A673 (cell line): Measurements from ENCODE around the gene GPX3. TPM values are rescaled to one million over a fixed set of nuclear protein-coding genes. Genes with fewer than 3 reads are reported as not detected.

Experiments
- BruUV-seq: library from RNA; stranded (reverse); fragments of 400-500 nt; replicated peaks from 2 replicates; lab custom pipeline; 2021; lab: Mats Ljungman, UMichigan
- CTCF ChIA-PET: fragments of 300-600 bp; sonication (Branson Sonifier 250); formaldehyde crosslinking; loops from one replicate; lab custom pipeline; 2022; ENCODE audit warnings: antibody characterized with exemption; lab: Charles Lee
- POLR2A ChIA-PET: fragments of 300-600 bp; sonication (Branson Sonifier 250); formaldehyde crosslinking; loops from one replicate; lab custom pipeline; 2022; ENCODE audit warnings: antibody characterized with exemption; ENCODE audit not compliant: low non-redundant PET; lab: Charles Lee
- DNase-seq: peaks from one replicate; pipeline ENCODE4 v3.0.0-alpha.2; 2015; ENCODE audit warnings: low spot score
- H3K27ac ChIP-seq: fragments of 200-600 bp; sonication (generic); 2 replicates; pipeline ENCODE4 v1.5.1; 2016; ENCODE audit warnings: mixed run types, low read depth, mild to moderate bottlenecking, mixed read lengths, antibody characterized with exemption, low read length; ENCODE audit not compliant: poor library complexity, severe bottlenecking
- H3K27me3 ChIP-seq: fragments of 200-600 bp; sonication (generic); replicated peaks from 2 replicates; pipeline ENCODE4 v1.6.1; 2017; ENCODE audit warnings: mixed run types, low read depth, mild to moderate bottlenecking, mixed read lengths, antibody characterized with exemption, low read length; ENCODE audit not compliant: insufficient read depth, poor library complexity
- H3K36me3 ChIP-seq: fragments of 200-600 bp; sonication (generic); 2 replicates; pipeline ENCODE4 v1.6.1; 2016; ENCODE audit warnings: mixed run types, mild to moderate bottlenecking, mixed read lengths, antibody characterized with exemption, low read length; ENCODE audit not compliant: insufficient read depth, poor library complexity, severe bottlenecking
- H3K4me1 ChIP-seq: fragments of 200-600 bp; sonication (generic); 2 replicates; pipeline ENCODE4 v1.6.1; 2017; ENCODE audit warnings: mixed run types, mild to moderate bottlenecking, mixed read lengths, antibody characterized with exemption, low read length; ENCODE audit not compliant: insufficient read depth, poor library complexity, severe bottlenecking
- H3K4me3 ChIP-seq: fragments of 200-600 bp; sonication (generic); 2 replicates; pipeline ENCODE4 v1.5.1; 2016; ENCODE audit warnings: low read depth, mixed run types, mild to moderate bottlenecking, mixed read lengths, low read length; ENCODE audit not compliant: poor library complexity, severe bottlenecking
- H3K9me3 ChIP-seq: fragments of 200-600 bp; sonication (generic); 2 replicates; pipeline ENCODE4 v1.6.1; 2016; ENCODE audit warnings: mixed run types, low read depth, mild to moderate bottlenecking, mixed read lengths, antibody characterized with exemption, low read length; ENCODE audit not compliant: poor library complexity, severe bottlenecking
- EZH2 ChIP-seq: fragments of 200-600 bp; sonication (generic); IDR thresholded peaks from 2 replicates; pipeline ENCODE4 v1.6.1; 2017; ENCODE audit warnings: borderline replicate concordance, low read depth, mild to moderate bottlenecking, mixed read lengths, antibody characterized with exemption, low read length; ENCODE audit not compliant: poor library complexity, severe bottlenecking
- intact Hi-C: fragments of 100-400 bp; cut with micrococcal nuclease; formaldehyde crosslinking; loops from one replicate; pipeline ENCODE4 v1.10.0; 2022; ENCODE audit not compliant: unreplicated experiment
- total RNA-seq: library from RNA; stranded (reverse); gene quantifications from 2 replicates; pipeline ENCODE4 v1.2.3, GENCODE V29; 2021
- TF ChIP-seq, protein P1 (sequence below): fragments of 300-800, 200-600 bp; sonication (generic); conservative IDR thresholded peaks from 2 replicates; pipeline ENCODE4 v1.5.1; 2017; ENCODE audit warnings: low read depth, mild to moderate bottlenecking, antibody characterized with exemption, low read length, moderate library complexity, mixed read lengths

The GPX3 gene
- total RNA-seq, 1 experiment from 2014 or later = 0.19 TPM

DNA sequence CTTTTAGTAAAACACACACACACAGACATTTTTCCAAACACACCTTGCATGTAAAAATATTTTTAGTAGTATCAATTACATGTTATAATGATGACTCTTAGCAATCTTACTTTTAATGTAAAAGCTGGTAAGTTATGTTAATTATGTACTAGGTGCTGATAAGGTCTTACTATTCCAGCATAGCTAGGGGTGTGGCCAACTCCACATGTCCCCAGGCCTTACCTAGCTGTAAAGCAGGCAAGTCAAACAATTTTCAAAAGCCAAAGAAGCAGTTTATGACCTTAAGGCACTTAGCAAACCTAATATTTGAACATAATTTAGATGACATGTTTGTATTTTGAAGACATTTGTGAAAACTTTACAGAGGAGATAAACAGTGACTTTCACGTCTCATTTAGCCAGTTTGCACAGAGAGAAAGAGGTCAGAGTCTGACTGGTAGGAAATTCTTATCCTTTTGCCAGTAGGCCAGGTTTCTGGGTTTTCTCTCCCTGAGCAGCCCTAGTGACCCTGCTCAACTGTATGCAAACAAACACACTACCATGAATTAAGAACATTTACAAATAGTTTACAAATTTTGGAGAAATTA, 26.5 kb upstream of the GPX3 start:
- intact Hi-C loops = no loop called here
- no TSS peak for BruUV-seq
- TF ChIP-seq EZH2 = no peak
- TF ChIP-seq, protein P1, sequence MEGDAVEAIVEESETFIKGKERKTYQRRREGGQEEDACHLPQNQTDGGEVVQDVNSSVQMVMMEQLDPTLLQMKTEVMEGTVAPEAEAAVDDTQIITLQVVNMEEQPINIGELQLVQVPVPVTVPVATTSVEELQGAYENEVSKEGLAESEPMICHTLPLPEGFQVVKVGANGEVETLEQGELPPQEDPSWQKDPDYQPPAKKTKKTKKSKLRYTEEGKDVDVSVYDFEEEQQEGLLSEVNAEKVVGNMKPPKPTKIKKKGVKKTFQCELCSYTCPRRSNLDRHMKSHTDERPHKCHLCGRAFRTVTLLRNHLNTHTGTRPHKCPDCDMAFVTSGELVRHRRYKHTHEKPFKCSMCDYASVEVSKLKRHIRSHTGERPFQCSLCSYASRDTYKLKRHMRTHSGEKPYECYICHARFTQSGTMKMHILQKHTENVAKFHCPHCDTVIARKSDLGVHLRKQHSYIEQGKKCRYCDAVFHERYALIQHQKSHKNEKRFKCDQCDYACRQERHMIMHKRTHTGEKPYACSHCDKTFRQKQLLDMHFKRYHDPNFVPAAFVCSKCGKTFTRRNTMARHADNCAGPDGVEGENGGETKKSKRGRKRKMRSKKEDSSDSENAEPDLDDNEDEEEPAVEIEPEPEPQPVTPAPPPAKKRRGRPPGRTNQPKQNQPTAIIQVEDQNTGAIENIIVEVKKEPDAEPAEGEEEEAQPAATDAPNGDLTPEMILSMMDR = no peak
- no peak for DNase-seq
- no peak overlapping the region for H3K27ac ChIP-seq
- ChIA-PET POLR2A (no interaction called here), CTCF (no interaction called here)
- no peak overlapping the region for H3K4me3 ChIP-seq
- no peaks in the 10 kb centered on the region for H3K27me3 ChIP-seq
- peaks cover 4% of the 10 kb centered on the region for H3K9me3 ChIP-seq
- no peaks in the 10 kb centered on the region for H3K4me1 ChIP-seq
- no peaks in the 10 kb centered on the region for H3K36me3 ChIP-seq

DNA sequence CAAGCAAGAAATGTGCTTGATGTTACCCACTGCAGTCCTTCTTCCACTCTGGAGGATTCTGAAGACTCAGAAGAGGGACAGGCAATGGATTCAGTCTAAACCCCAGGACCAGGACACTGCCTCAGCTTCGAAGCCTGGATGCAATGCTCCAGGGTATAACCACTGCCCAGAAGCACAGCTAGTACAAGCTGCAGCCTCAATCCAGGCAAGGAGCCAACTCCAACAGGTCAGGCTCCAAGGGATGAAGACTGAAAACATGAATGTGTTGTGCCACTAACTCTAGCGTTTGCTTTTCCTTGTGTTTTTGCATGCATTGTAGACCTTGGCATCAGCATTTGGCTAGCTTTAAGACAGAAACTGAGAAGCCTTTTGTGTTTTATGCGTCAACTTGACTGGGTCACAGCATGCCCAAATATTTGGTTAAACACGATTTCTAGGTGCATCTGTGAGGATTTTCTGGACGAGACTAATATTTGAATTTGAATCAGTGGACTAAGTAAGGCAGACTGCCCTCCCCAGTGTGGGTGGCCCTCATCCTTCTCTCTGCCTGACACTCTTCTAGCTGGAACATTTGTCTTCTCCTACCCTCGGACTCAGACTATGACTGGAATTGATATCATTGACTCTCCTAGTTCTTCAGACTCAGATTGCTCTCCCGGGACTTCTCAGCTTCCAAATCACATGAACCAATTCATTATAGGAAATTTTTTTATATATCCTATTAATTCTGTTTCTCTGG, 20.5 kb upstream of the GPX3 start:
- H3K4me3 ChIP-seq = no peak overlapping the region
- BruUV-seq = no TSS peak
- H3K36me3 ChIP-seq = no peaks in the 10 kb centered on the region
- TF ChIP-seq, protein P1 = no peak
- TF ChIP-seq EZH2 = no peak
- POLR2A ChIA-PET = no interaction called here
- no peaks in the 10 kb centered on the region for H3K9me3 ChIP-seq
- CTCF ChIA-PET = no interaction called here
- DNase-seq = no peak
- H3K4me1 ChIP-seq = no peaks in the 10 kb centered on the region
- H3K27me3 ChIP-seq = no peaks in the 10 kb centered on the region
- intact Hi-C loops = loop anchor here (10.0 kb wide), 1 partner anchor 245 kb away; no protein-coding TSS in a partner anchor
- H3K27ac ChIP-seq = no peak overlapping the region

DNA sequence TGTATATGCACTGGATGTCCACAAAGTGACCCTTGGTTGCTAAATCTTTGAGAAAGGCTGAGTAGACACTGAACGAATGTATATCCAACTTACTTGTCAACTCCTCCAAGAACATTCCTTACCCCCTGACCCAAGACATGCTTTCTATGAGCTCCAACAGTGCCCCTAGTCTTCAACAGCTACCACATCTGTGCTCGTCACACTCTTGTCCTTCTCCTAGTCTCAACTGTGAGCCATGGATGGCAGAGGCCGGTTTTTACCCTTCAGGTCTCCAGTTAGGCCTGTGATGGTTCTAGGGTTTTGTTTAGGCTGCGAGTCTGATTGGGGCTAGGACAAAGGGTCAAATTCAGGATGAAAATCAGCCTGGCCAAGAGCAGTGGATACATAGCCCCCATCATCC, 19.0 kb upstream of the GPX3 start:
- ChIA-PET POLR2A (no interaction called here), CTCF (interaction anchor here (1.0 to 1.6 kb wide), 2 partner anchors 114 to 651 kb away, joined by 4 to 5 read pairs; no protein-coding TSS in a partner anchor)
- H3K4me3 ChIP-seq = no peak overlapping the region
- intact Hi-C loops = loop anchor here (10.0 kb wide), 1 partner anchor 243 kb away; no protein-coding TSS in a partner anchor
- H3K4me1 ChIP-seq = no peaks in the 10 kb centered on the region
- TF ChIP-seq, protein P1 = no peak
- TF ChIP-seq EZH2 = no peak
- H3K27ac ChIP-seq = no peak overlapping the region
- no TSS peak for BruUV-seq
- no peaks in the 10 kb centered on the region for H3K36me3 ChIP-seq
- H3K27me3 ChIP-seq = no peaks in the 10 kb centered on the region
- DNase-seq = no peak
- no peaks in the 10 kb centered on the region for H3K9me3 ChIP-seq
